ENCODE results near the gene LEMD1.

- no peak for TF ChIP-seq CTCF (IDR thresholded peaks at IDR 0.05; ENCODE audit: low read length)
- no peak for TF ChIP-seq EZH2 (IDR thresholded peaks at IDR 0.05; ENCODE audit: borderline replicate concordance, low read length)
Measured at GRCh38 chr1:205356440-205357139, 65.3 kb downstream of the LEMD1 start, which contains the start of gene KLHDC8A.
